ENCODE measurements around the gene PREP. TPM values are rescaled to one million over a fixed set of nuclear protein-coding genes. Genes with fewer than 3 reads are reported as not detected.

PREP gene
- total RNA-seq, 1 experiment from 2014 or later: 35.8 TPM

GRCh38 chr6:105301072-105301503, 101.8 kb downstream of the PREP start:
- H3K27me3 ChIP-seq (ENCODE audit: insufficient read depth, low read depth): no peaks in the 10 kb centered on the region
- intact Hi-C loops (cut with micrococcal nuclease; ENCODE audit: unreplicated experiment): no loop called here
- H3K4me2 ChIP-seq: no peak overlapping the region
- DNase-seq: no peak
- no peaks in the 10 kb centered on the region for H4K20me1 ChIP-seq (ENCODE audit: insufficient read depth)
- no peak overlapping the region for H3K27ac ChIP-seq
- no TSS peak for BruUV-seq (replicated peaks)
- no peak overlapping the region for H2AFZ ChIP-seq
- TF ChIP-seq, protein P1, sequence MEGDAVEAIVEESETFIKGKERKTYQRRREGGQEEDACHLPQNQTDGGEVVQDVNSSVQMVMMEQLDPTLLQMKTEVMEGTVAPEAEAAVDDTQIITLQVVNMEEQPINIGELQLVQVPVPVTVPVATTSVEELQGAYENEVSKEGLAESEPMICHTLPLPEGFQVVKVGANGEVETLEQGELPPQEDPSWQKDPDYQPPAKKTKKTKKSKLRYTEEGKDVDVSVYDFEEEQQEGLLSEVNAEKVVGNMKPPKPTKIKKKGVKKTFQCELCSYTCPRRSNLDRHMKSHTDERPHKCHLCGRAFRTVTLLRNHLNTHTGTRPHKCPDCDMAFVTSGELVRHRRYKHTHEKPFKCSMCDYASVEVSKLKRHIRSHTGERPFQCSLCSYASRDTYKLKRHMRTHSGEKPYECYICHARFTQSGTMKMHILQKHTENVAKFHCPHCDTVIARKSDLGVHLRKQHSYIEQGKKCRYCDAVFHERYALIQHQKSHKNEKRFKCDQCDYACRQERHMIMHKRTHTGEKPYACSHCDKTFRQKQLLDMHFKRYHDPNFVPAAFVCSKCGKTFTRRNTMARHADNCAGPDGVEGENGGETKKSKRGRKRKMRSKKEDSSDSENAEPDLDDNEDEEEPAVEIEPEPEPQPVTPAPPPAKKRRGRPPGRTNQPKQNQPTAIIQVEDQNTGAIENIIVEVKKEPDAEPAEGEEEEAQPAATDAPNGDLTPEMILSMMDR (conservative IDR thresholded peaks at IDR 0.05): no peak
- no peak for TF ChIP-seq EZH2 (IDR thresholded peaks at IDR 0.05; ENCODE audit: low read depth)
- no peaks in the 10 kb centered on the region for H3K9me3 ChIP-seq (ENCODE audit: insufficient read depth, low read depth)
- POLR2A ChIA-PET (ENCODE audit: unreplicated experiment): no interaction called here
- H3K9me2 ChIP-seq (ENCODE audit: insufficient read depth): no peaks in the 10 kb centered on the region
- no peaks in the 10 kb centered on the region for H3F3A ChIP-seq (ENCODE audit: insufficient read depth, low read depth)
- H3K4me3 ChIP-seq: no peak overlapping the region
- peaks cover 3% of the 10 kb centered on the region; the same call in 1 of the 2 replicates for H3K36me3 ChIP-seq (ENCODE audit: low read depth)
- H3K4me1 ChIP-seq (replicated peaks; ENCODE audit: insufficient read depth): no peaks in the 10 kb centered on the region
- CTCF ChIA-PET: no interaction called here
- H3K79me2 ChIP-seq (ENCODE audit: low read depth): no peaks in the 10 kb centered on the region

DNA sequence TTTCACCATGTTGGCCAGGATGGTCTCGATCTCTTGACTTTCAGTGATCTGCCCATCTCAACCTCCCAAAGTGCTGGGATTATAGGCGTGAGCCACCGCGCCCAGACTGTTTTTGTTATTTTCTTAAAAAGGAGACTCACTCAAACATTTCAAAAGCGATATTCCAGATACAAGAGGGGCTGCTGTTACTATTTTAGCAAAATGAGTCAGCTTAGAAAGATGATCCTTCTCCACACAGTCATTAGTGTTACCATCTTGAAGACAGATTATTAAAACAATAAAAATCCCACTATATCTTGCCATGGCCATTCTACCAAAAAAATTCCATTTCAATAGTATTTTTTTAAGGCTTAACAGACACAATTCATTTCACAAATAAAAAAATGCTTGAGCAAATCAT, 102.8 kb downstream of the PREP start:
- no peaks in the 10 kb centered on the region for H3K9me3 ChIP-seq (ENCODE audit: insufficient read depth, low read depth)
- no peaks in the 10 kb centered on the region for H3K4me1 ChIP-seq (replicated peaks; ENCODE audit: insufficient read depth)
- TF ChIP-seq, protein P1 (conservative IDR thresholded peaks at IDR 0.05): no peak
- TF ChIP-seq EZH2 (IDR thresholded peaks at IDR 0.05; ENCODE audit: low read depth): no peak
- H3K36me3 ChIP-seq (ENCODE audit: low read depth): peaks cover 3% of the 10 kb centered on the region; the same call in 1 of the 2 replicates
- H3K27ac ChIP-seq: no peak overlapping the region
- no TSS peak for BruUV-seq (replicated peaks)
- no peaks in the 10 kb centered on the region for H3K79me2 ChIP-seq (ENCODE audit: low read depth)
- H2AFZ ChIP-seq: no peak overlapping the region
- H3K9me2 ChIP-seq (ENCODE audit: insufficient read depth): no peaks in the 10 kb centered on the region
- ChIA-PET POLR2A (ENCODE audit: unreplicated experiment) (interaction anchor here (0.7 to 0.9 kb wide), 2 partner anchors 20 to 860 kb away, joined by 4 to 8 read pairs; no protein-coding TSS in a partner anchor), CTCF (no interaction called here)
- no peaks in the 10 kb centered on the region for H4K20me1 ChIP-seq (ENCODE audit: insufficient read depth)
- no peak overlapping the region for H3K4me2 ChIP-seq
- H3K4me3 ChIP-seq: no peak overlapping the region
- no peaks in the 10 kb centered on the region for H3F3A ChIP-seq (ENCODE audit: insufficient read depth, low read depth)
- intact Hi-C loops (cut with micrococcal nuclease; ENCODE audit: unreplicated experiment): no loop called here
- no peak for DNase-seq
- H3K27me3 ChIP-seq (ENCODE audit: insufficient read depth, low read depth): no peaks in the 10 kb centered on the region

GRCh38 chr6:105294129-105294528, 108.8 kb downstream of the PREP start:
- no peaks in the 10 kb centered on the region for H3K9me3 ChIP-seq (ENCODE audit: insufficient read depth, low read depth)
- BruUV-seq (replicated peaks): no TSS peak
- H3F3A ChIP-seq (ENCODE audit: insufficient read depth, low read depth): no peaks in the 10 kb centered on the region
- peaks cover 3% of the 10 kb centered on the region; the same call in 1 of the 2 replicates for H3K36me3 ChIP-seq (ENCODE audit: low read depth)
- no peak overlapping the region for H3K27ac ChIP-seq
- no peak overlapping the region for H3K4me3 ChIP-seq
- ChIA-PET CTCF (no interaction called here), POLR2A (ENCODE audit: unreplicated experiment) (interaction anchor here (0.6 kb wide), 1 partner anchor 1052 kb away, joined by 3 read pairs; no protein-coding TSS in a partner anchor)
- H3K79me2 ChIP-seq (ENCODE audit: low read depth): no peaks in the 10 kb centered on the region
- no peaks in the 10 kb centered on the region for H3K9me2 ChIP-seq (ENCODE audit: insufficient read depth)
- intact Hi-C loops (cut with micrococcal nuclease; ENCODE audit: unreplicated experiment): no loop called here
- TF ChIP-seq, protein P1 (conservative IDR thresholded peaks at IDR 0.05): no peak
- TF ChIP-seq EZH2 (IDR thresholded peaks at IDR 0.05; ENCODE audit: low read depth): no peak
- no peaks in the 10 kb centered on the region for H3K4me1 ChIP-seq (replicated peaks; ENCODE audit: insufficient read depth)
- no peak overlapping the region for H3K4me2 ChIP-seq
- no peaks in the 10 kb centered on the region for H4K20me1 ChIP-seq (ENCODE audit: insufficient read depth)
- DNase-seq: no peak
- no peaks in the 10 kb centered on the region for H3K27me3 ChIP-seq (ENCODE audit: insufficient read depth, low read depth)
- no peak overlapping the region for H2AFZ ChIP-seq

All from PC-9 (cell line).